ENCODE measurements around the gene SEC24C. TPM values are rescaled to one million over a fixed set of nuclear protein-coding genes. Genes with fewer than 3 reads are reported as not detected.
"Not testable (repeated sequence)": the region's sequence is repeated elsewhere in the genome, so short reads cannot be mapped to it uniquely, and the experiment has no call there.

Gene SEC24C
- 10 to 100 TPM; 96.3 to 96.7 TPM for total RNA-seq

- Mint-ChIP-seq H3K36me3 (peaks cover 6% of the 10 kb centered on the region), H3K4me1 (peaks cover 22% of the 10 kb centered on the region), H3K27me3 (no peaks in the 10 kb centered on the region), H3K4me3 (peak within 1 kb of the TSS; percentile 98), H3K27ac (peak within 1 kb of the TSS; percentile 98), H3K9me3 (no peaks in the 10 kb centered on the region)
- POLR2A ChIA-PET = interaction anchor here (0.5 to 4.7 kb wide), 10 partner anchors 10 to 248 kb away, joined by 3 to 47 read pairs (median 5); partner anchors contain the start of genes CHCHD1 and PPP3CB
- DNase-seq = peak; percentile 93
- peak; percentile 90 for ATAC-seq (ENCODE audit: low read depth)
These were observed at the start of gene SEC24C for GRCh38 chr10:73743905-73744663. SEC24C (plus strand) TSS chr10:73744372; CDS start chr10:73746833, 2,461 bp downstream.

- ATAC-seq (ENCODE audit: low read depth); H3K4me1 Mint-ChIP-seq; H3K4me3 Mint-ChIP-seq; DNase-seq; H3K27ac Mint-ChIP-seq; H3K36me3 Mint-ChIP-seq; H3K9me3 Mint-ChIP-seq; POLR2A ChIA-PET; H3K27me3 Mint-ChIP-seq: not testable (repeated sequence)
These were observed 48.9 kb upstream of the SEC24C start for GRCh38 chr10:73695302-73695701.

DNA sequence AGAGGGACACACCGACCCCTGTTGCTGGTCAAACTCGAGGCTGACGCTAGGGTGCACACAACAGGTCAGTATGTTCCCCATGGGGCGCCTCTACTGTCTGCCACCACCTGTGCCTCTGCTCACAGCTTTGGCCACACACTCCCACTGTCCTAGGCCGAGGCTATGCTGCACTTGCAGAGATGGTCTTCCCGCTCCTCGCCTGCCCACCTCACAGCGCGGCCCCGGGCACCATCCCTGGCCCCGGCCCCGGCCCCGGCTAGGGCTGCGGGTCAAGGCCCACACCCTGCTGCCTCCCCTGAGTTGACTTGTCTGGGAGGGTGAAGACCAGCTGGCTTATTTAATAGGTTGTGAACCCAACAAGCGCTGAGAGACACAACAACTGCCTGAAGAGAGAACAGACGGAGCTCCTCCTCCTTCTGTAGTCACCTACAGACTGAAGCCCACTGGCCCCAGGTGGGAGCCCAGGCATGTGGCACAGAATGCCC lies 46.5 kb upstream of the SEC24C start, which contains the start of gene AGAP5:
TSS of gene AGAP5 (minus strand) at position 435 of the 485 bp plus-strand sequence. CDS start at position 81, 354 bp downstream.
- DNase-seq; H3K4me3 Mint-ChIP-seq; H3K27ac Mint-ChIP-seq; POLR2A ChIA-PET; H3K9me3 Mint-ChIP-seq; H3K36me3 Mint-ChIP-seq; ATAC-seq (ENCODE audit: low read depth); H3K4me1 Mint-ChIP-seq; H3K27me3 Mint-ChIP-seq: not testable (repeated sequence)

DNA sequence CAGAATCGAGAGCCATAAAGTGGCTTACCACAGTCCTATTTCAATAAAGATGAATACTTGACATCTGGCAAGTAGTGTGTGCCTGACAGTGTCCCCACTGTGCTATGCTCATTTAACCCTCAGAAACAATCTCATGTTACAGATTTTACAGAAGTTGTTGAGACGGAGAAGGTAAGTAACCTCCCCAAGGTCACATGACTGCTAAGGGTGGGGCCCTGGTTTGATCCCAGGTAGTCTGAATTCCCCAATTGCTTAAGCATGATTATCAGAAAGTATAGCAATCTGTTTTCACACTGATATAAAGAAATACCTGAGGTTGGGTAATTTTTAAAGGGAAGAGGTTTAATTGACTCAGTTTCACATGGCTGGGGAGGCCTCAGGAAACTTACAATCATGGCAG lies 45.4 kb upstream of the SEC24C start:
- DNase-seq; ATAC-seq (ENCODE audit: low read depth); H3K27me3 Mint-ChIP-seq; POLR2A ChIA-PET; H3K4me3 Mint-ChIP-seq; H3K9me3 Mint-ChIP-seq; H3K36me3 Mint-ChIP-seq; H3K4me1 Mint-ChIP-seq; H3K27ac Mint-ChIP-seq: not testable (repeated sequence)

DNA sequence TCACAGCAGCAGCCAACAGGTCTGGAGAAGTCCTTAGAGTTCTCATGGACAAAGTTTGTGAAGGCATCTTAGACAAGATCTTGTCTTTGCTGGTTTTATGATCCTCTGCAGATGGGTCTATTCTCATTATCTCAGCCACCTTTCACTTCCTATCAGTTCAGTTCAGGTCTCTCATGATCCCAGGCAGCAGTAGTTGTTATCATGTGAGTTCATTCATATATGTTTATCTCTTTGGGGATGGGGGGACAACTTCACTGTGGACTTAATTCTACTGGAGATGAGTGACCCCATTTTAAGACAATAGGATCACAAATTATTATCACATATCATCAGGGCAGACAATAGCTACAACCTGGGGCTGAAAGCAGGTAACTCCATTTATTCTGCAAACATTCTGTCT lies 40.2 kb upstream of the SEC24C start:
- ATAC-seq (ENCODE audit: low read depth); H3K27ac Mint-ChIP-seq; POLR2A ChIA-PET; H3K4me3 Mint-ChIP-seq; H3K4me1 Mint-ChIP-seq; H3K27me3 Mint-ChIP-seq; H3K9me3 Mint-ChIP-seq; H3K36me3 Mint-ChIP-seq; DNase-seq: not testable (repeated sequence)

DNA sequence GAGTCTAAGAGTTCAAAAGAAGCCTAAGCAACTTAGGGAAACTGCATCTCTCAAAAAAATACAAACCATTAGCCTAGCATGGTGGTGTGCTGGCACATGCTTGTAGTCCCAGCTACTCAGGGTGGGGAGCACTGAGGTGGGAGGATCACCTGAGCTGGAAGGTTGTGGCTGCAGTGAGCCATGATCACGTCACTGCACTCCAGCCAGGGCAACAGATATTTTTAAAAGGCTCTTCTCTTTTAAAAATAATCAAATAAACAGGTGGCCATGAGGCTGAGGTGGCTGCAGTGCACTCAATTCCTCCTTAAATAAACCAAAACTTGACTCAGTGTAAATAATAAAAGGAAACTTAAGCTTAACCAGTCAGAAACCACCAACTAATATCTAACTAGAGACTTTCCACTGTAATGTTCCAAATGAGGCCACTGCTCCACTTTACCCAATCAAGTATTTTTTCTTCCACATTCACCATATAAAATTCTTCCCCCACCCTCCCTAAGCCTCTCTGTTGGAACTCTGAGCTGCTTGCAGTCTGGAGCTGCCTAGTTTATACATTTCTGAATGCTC lies 38.6 kb upstream of the SEC24C start:
- H3K27ac Mint-ChIP-seq; H3K27me3 Mint-ChIP-seq; POLR2A ChIA-PET; H3K36me3 Mint-ChIP-seq; H3K9me3 Mint-ChIP-seq; H3K4me3 Mint-ChIP-seq; DNase-seq; ATAC-seq (ENCODE audit: low read depth); H3K4me1 Mint-ChIP-seq: not testable (repeated sequence)

- H3K27me3 Mint-ChIP-seq; ATAC-seq (ENCODE audit: low read depth); H3K27ac Mint-ChIP-seq; DNase-seq; H3K4me1 Mint-ChIP-seq; H3K9me3 Mint-ChIP-seq; H3K36me3 Mint-ChIP-seq; POLR2A ChIA-PET; H3K4me3 Mint-ChIP-seq: not testable (repeated sequence)
These were observed 37.7 kb upstream of the SEC24C start for GRCh38 chr10:73706488-73706887.

DNA sequence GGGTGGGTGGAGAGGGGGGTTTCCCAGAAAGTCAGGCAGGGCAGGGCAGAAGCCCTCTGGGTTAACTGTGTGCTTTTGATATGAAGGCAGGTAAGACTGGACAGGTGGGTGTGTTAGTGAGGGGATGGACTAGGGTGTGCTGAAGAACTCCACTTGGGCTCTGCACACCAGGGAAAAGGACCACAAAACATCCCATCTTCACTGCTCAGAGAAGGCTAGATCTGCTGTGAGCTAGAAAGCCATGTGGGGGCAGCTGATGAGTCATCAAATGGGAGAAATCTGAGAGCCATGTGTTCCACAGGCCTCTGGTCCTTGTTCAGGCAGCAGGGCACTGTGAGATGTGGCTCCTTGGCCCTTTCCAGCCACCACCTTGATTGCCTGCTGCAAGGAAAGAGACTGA lies 36.5 kb upstream of the SEC24C start:
- H3K27me3 Mint-ChIP-seq; H3K36me3 Mint-ChIP-seq; H3K4me1 Mint-ChIP-seq; POLR2A ChIA-PET; H3K9me3 Mint-ChIP-seq; H3K4me3 Mint-ChIP-seq; DNase-seq; ATAC-seq (ENCODE audit: low read depth); H3K27ac Mint-ChIP-seq: not testable (repeated sequence)

GRCh38 chr10:73708122-73708521 lies 36.0 kb upstream of the SEC24C start:
- POLR2A ChIA-PET; H3K4me1 Mint-ChIP-seq; H3K27ac Mint-ChIP-seq; ATAC-seq (ENCODE audit: low read depth); H3K9me3 Mint-ChIP-seq; H3K27me3 Mint-ChIP-seq; H3K4me3 Mint-ChIP-seq; DNase-seq; H3K36me3 Mint-ChIP-seq: not testable (repeated sequence)

- H3K4me1 Mint-ChIP-seq; ATAC-seq (ENCODE audit: low read depth); H3K9me3 Mint-ChIP-seq; H3K36me3 Mint-ChIP-seq; POLR2A ChIA-PET; DNase-seq; H3K4me3 Mint-ChIP-seq; H3K27me3 Mint-ChIP-seq; H3K27ac Mint-ChIP-seq: not testable (repeated sequence)
These were observed 32.5 kb upstream of the SEC24C start for GRCh38 chr10:73711683-73712082.

GRCh38 chr10:73713912-73714311 lies 30.3 kb upstream of the SEC24C start:
- peaks cover 15% of the 10 kb centered on the region for H3K36me3 Mint-ChIP-seq
- H3K4me3 Mint-ChIP-seq; ATAC-seq (ENCODE audit: low read depth); H3K27ac Mint-ChIP-seq; H3K9me3 Mint-ChIP-seq; DNase-seq; H3K4me1 Mint-ChIP-seq; H3K27me3 Mint-ChIP-seq; POLR2A ChIA-PET: not testable (repeated sequence)

DNA sequence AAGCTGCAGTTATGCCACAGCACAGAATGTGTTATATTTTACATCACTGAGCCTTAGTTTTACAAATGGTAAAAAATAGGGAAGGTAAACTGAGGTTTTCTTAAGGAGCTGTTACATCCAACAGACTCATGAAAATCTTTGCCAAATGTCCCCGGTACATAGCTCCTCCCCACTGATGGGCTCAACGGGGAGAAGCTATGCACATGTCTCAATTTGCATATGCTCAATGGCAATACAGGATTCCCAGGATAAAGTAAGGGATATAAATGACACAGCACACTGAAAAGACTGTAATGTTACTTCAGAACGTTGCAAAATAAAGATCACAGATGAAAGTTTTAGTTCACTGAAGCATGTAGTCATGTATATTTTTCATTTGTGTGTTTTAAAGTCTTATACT lies 29.7 kb upstream of the SEC24C start:
- DNase-seq; H3K9me3 Mint-ChIP-seq; POLR2A ChIA-PET; ATAC-seq (ENCODE audit: low read depth); H3K27me3 Mint-ChIP-seq; H3K27ac Mint-ChIP-seq; H3K4me3 Mint-ChIP-seq; H3K4me1 Mint-ChIP-seq: not testable (repeated sequence)
- peaks cover 15% of the 10 kb centered on the region for H3K36me3 Mint-ChIP-seq

- H3K4me3 Mint-ChIP-seq; ATAC-seq (ENCODE audit: low read depth); DNase-seq; H3K4me1 Mint-ChIP-seq; H3K27me3 Mint-ChIP-seq; POLR2A ChIA-PET; H3K27ac Mint-ChIP-seq; H3K9me3 Mint-ChIP-seq: not testable (repeated sequence)
- H3K36me3 Mint-ChIP-seq = peaks cover 12% of the 10 kb centered on the region
These were observed 28.7 kb upstream of the SEC24C start for GRCh38 chr10:73715179-73716156.
